ENCODE results near the gene FHIT.

The FHIT gene

DNA sequence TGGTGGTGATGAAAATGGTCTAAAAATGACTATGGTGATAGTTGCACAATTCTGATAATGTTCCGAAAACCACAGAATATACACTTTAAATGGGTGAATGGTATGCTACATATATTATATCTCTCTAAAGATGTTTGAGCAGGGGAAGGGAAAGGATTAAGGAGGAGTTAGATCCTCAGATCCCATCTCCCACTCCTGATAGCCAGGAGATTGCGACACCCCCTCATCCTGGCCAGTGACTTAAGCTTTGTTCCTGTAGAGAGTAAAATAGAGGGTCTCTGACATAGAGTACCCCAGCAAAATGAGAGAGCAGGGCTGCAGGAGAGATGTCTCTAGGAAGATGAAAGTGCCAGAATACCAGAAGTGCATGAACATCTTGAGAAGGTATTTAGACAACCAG, 984.8 kb downstream of the FHIT start:
- no peaks in the 10 kb centered on the region for H3K36me3 Mint-ChIP-seq (ENCODE audit: low read depth)
- H3K4me3 Mint-ChIP-seq = no peak overlapping the region
- no peaks in the 10 kb centered on the region for H3K9me3 Mint-ChIP-seq
- no peak for TF ChIP-seq CTCF (IDR thresholded peaks at IDR 0.05; ENCODE audit: unreplicated experiment in 3 of 3)
- H3K4me1 Mint-ChIP-seq = no peaks in the 10 kb centered on the region
- no peaks in the 10 kb centered on the region for H3K27me3 Mint-ChIP-seq (ENCODE audit: low read depth)
- no peak overlapping the region for H3K27ac Mint-ChIP-seq

DNA sequence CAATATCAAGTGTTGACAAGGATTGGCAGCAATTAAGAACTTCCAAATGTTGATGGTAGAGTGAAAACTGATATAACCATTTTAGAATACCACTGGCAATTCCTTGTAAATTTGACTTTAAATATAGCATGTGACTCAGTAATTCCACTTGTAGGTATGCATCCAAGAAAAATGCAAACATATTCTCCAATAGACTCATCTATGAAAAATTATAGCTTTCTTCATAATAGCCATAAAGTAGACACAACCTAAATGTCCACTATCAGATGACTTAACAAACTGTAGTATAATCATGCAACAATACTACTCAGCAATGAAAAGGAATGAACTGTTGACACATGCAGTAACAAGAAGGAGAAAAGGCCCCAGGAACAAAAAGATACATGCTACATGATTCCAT, 988.1 kb downstream of the FHIT start:
- Mint-ChIP-seq H3K36me3 (ENCODE audit: low read depth) (no peaks in the 10 kb centered on the region), H3K4me3 (no peak overlapping the region), H3K9me3 (no peaks in the 10 kb centered on the region), H3K4me1 (no peaks in the 10 kb centered on the region), H3K27me3 (ENCODE audit: low read depth) (no peaks in the 10 kb centered on the region), H3K27ac (no peak overlapping the region)
- TF ChIP-seq CTCF (IDR thresholded peaks at IDR 0.05; ENCODE audit: unreplicated experiment in 3 of 3) = no peak

DNA sequence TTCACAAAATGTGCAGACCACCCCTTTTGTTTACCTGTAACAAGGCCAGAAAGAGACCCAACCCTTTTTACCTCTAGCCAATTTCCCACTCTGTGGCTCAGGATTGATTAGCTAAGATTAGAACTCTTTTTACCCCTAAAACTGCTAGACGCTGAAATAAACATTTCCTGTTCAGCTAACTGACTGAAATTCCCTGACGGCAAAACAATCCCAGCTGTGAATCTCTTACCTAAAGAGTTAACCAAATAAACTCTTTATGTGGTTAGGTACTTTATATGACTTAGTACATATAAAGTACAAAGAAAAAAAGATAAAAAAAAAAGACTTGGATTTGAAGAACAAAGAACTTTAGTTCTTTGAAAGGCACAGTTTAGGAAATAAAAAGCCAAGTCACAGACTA, 988.7 kb downstream of the FHIT start:
- Mint-ChIP-seq H3K27ac (no peak overlapping the region), H3K4me1 (no peaks in the 10 kb centered on the region), H3K9me3 (no peaks in the 10 kb centered on the region), H3K27me3 (ENCODE audit: low read depth) (no peaks in the 10 kb centered on the region), H3K36me3 (ENCODE audit: low read depth) (no peaks in the 10 kb centered on the region), H3K4me3 (no peak overlapping the region)
- TF ChIP-seq CTCF (IDR thresholded peaks at IDR 0.05; ENCODE audit: unreplicated experiment in 3 of 3) = no peak

GRCh38 chr3:60260546-60260945, 990.7 kb downstream of the FHIT start:
- Mint-ChIP-seq H3K4me3 (no peak overlapping the region), H3K36me3 (ENCODE audit: low read depth) (no peaks in the 10 kb centered on the region), H3K4me1 (no peaks in the 10 kb centered on the region), H3K27me3 (ENCODE audit: low read depth) (no peaks in the 10 kb centered on the region), H3K27ac (no peak overlapping the region), H3K9me3 (no peaks in the 10 kb centered on the region)
- TF ChIP-seq CTCF (IDR thresholded peaks at IDR 0.05; ENCODE audit: unreplicated experiment in 3 of 3) = no peak

- H3K4me1 Mint-ChIP-seq = no peaks in the 10 kb centered on the region
- no peak overlapping the region for H3K4me3 Mint-ChIP-seq
- H3K27me3 Mint-ChIP-seq (ENCODE audit: low read depth) = peaks cover 4% of the 10 kb centered on the region
- peaks cover 4% of the 10 kb centered on the region for H3K9me3 Mint-ChIP-seq
- no peak overlapping the region for H3K27ac Mint-ChIP-seq
- no peaks in the 10 kb centered on the region for H3K36me3 Mint-ChIP-seq (ENCODE audit: low read depth)
- no peak for TF ChIP-seq CTCF (IDR thresholded peaks at IDR 0.05; ENCODE audit: unreplicated experiment in 3 of 3)
Measured at GRCh38 chr3:60250810-60251209, 1000.4 kb downstream of the FHIT start.

DNA sequence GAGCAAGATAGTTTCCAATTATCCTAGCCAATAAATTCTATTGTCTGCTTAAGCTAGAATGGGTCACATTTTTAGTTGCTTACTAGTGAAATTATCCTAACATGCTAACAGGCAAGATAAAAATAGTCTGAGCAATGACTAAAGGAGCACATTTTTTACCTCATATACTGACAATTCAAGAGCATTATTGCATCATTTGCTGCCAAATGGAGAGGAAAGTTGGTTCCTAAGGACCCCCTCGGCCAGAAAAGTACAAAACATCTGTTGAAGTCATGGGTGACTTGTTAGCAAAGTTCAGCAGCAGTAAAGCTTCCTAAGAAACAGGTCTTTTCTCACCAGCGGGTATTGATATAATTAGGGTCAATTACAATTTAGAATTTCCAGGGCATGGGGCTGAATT, 1001.0 kb downstream of the FHIT start:
- no peaks in the 10 kb centered on the region for H3K36me3 Mint-ChIP-seq (ENCODE audit: low read depth)
- H3K27ac Mint-ChIP-seq = no peak overlapping the region

More for the DNA sequence above, 1001.0 kb downstream of the FHIT start:
- Mint-ChIP-seq H3K4me1 (no peaks in the 10 kb centered on the region), H3K9me3 (peaks cover 4% of the 10 kb centered on the region), H3K27me3 (ENCODE audit: low read depth) (peaks cover 4% of the 10 kb centered on the region), H3K4me3 (no peak overlapping the region)
- TF ChIP-seq CTCF (IDR thresholded peaks at IDR 0.05; ENCODE audit: unreplicated experiment in 3 of 3) = no peak

All from nephron (organoid).